NCI-H526 treated with DMSO at 0.1 percent for 48 hours (cell line): ENCODE data around the gene VAV2.

ENCODE experiments used
- DNase-seq: peaks from one replicate; lab custom pipeline; 2025; lab: John Stamatoyannopoulos, UW

Gene VAV2

DNA sequence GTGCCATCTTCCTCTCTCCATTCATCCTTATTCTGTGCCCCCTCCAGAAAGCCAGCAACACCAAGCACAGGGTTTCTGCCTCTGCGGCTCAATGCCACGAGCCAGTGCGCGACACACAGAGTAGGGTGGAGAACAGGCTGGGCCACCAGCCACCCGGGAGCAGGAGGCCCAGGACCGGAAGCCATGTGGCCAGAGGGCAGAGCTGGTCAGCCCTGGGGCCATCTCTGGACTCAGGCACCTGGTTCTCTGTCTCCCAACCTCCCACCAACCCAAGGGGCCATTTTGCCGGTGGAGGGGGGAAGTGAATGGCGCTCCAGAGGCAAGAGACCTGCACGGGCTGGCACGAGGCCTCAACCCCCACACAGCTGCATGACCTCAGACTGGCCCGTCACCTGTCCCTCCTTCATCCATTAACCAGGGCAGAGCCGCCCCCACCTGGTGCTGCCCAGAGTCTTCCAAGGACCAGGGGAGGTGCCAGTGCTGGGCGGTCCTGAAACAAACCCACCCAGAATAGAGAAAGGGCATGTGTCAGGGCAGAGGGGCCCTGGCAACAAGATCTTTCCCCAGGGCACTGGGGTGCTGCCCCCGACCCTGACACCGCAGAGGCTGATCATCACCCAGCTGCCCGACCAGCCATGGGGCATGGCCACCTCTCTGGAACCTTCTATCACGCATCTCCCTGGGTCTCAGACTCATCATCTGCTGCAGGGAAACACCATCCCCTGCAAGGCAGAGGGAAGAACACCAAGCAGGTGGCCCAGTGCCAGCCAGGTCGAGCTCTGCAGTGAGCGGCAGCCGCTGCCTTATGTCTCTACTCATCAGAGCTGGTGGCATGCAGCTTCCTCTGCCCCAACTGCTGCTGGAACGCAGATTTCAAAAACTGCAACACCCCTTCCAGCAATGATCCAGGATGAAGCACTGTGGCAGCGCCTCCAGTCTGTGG, 11.9 kb downstream of the VAV2 start:
- DNase-seq = no peak

GRCh38 chr9:133979273-133979920, 12.7 kb downstream of the VAV2 start:
- no peak for DNase-seq

- DNase-seq = no peak
Observed at GRCh38 chr9:133978899-133979272, 13.2 kb downstream of the VAV2 start.

GRCh38 chr9:133978226-133978898, 13.8 kb downstream of the VAV2 start:
- DNase-seq = no peak

DNA sequence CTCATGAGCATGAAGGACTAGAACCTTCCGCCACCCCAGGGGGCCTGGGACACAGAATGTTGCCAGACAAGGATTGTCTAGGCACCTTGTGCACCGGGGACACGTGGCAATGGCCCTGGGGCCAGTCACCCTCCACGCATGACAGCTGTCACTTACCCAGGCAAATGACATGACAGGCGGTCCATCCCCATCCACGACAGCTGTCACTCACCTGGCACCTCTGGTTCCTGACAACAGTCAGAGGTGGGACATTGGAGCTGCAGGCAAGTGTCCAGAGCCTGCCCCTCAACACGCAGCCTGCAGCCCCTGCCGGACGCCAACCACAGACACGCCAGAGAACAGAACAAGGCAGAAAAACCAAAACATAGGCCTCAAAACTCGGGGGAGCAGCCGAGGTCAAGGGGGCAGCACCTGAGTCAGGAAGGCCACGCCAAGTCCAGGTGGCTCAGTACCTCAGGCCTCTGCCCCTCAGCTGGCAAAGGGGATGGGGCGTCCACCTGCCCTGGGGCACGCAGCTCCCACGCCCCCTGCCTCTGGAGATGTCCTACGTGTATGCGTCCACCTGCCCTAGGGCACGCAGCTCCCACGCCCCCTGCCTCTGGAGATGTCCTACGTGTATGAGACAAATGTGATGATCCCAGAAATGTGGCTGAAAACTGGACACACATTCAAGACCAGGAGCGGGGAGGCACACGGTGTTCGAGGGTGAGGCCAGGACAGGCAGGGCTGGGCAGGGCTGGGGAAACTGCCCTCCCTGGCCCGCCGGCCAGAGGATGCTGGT, 14.5 kb downstream of the VAV2 start:
- no peak for DNase-seq

DNA sequence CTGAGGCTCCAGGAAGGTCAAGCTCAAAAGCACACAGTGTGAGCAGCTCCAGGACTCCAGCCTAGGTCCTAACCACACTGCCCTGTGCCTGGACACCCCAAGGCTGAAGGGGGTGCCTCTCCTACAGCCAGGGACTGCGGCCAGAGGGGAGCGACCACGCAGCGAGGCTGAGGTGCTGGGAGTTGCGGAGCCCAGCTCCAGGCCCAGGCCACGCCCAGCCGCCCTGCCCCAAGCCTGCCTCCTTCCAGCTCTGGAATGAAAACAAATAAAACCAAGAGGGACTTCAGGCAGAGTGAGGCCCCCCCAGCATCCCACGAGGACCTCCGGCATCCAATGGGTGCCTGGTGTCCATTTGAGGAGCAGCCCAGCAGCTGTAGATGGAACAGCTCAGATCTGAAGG, 15.2 kb downstream of the VAV2 start:
- DNase-seq = no peak

DNA sequence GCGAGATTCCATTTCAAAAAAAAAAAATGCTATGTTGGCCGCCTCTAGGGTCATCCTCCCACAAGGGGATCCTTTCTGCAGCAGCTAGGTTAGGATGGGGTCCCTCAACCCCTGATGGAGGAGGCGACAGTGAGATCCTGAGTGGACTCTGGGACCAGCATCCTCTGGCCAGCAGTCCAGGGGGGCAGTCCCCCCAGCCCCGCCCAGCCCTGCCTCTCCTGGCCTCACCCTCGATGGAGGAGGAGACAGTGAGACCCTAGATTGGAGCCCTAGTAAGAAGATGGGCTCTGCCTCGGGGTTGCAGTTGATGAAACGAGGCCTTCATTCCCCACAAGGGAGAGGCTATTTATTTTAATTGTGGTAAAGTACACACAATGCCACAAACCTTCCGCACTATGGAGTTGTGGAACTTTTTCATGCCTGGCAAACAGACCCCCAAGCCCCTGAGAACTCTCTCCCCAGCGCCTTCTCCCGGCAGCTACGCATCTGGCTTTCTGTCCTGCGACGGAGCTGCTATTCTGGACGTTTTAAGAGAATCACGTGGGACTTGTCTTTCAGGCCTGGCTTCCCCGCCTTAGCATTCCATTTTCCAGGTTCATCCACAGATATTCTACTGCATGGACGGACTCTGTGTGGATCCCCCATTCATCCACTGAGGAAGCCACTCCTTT, 15.8 kb downstream of the VAV2 start:
- DNase-seq = no peak

- DNase-seq = no peak
Observed at GRCh38 chr9:133975511-133975910, 16.6 kb downstream of the VAV2 start.

DNA sequence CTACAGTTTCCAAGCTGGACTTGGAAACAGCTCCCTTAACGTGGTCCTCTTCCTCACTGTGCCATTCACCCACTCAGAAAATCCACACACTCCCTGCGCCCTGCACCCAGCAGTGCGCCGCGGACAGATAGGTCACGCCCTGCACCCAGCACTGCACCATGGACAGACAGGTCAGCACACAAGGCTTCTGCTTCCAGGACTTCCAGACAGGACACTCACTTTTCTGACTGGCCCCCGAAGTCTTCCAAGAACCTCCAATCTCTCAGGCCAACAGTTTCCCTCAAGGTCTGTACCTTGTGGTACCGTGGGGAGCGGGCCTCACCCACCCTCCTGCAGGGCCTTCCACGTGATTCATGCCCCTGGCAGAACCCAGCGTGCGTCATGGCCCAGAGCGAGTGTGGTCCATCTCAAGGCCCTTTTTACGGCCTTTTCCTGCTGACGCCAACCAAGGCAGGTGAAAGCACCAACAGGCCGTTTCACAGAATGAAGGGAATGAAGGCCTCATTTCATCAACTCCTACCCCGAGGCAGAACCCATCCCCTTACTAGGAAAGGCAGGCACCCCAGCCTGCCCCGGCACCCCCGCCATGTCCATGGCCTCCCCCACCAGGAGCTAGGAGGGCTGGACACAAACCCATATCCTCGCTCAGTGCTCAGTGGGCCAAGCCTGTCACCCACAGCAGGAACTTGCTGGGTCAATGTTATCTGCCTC, 17.3 kb downstream of the VAV2 start:
- no peak for DNase-seq

- DNase-seq = no peak
Observed at GRCh38 chr9:133973791-133974630, 18.1 kb downstream of the VAV2 start.

DNA sequence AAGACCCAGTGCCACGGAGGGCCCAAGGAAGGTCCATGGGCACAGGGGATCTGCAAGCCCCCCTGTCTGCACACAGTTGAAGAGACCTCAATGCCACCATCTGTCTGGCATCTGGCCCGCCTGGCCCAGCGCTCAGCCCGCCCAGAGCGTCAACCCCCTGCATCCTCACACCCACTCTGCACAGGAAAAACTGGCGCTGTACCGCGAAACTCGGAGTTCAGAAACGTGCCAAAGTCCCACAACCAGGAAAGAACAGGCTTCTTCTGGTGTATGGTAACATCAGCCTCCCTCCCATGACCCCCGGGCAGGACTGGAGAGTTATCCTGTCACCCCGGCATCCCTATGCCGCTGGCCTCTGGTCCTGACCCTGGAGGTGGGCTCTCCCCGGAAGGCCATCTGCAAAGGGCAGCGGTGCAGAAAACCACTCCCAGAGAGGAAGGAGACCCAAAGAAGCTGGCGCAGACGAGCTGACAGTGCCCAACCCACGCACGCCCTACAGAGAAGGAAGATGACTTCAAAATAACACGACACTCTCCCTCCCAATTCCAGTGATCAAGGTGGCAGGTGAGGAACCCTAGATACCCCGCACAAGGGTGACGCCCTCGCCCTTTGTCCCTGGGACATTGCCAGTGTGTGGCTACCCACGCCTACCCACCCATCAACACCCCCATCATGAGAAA, 18.9 kb downstream of the VAV2 start:
- DNase-seq = no peak

DNA sequence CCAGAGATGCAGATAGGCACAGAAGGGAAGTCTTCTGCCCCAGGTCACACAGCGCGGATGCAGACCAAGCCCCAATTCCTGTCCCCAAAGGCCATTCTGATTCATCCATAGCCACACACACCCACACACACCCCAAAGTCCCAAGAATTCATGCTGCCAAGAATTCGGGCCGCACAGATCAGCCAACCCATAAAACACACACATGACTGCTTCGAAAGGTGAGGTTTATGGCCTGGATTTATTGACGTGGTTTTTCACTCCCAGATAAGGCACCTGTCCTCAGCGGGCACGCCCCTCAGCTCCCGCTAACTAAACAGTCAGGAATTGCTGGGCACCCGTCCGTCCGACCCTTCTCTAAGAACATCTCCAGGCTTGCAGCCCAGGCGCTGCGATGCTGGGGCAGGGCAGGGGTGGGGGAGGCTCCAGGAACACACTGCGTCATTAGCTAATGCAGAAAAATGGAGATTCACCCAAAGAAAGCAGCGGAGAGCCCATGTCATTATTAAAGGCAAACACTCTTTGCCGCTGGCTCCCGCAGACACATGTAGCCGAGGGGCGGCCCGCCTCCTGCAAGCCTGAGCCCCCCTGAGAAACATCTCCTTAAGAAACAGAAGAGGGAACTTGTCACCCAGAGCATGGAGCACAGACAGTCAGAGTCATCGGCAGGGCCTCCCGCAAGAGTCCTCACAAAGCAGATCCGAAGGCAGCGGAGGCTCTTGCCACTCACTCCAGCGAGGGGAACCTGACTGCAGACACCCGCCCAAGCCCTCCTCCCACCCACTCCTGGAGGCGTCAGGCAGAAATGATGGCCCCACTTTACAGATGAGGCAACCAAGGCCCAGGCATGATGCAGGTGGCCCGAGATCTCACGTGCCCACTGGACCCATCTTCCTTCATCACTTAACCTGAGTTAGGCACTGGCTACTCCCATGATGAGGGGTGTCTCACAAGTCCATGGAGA, 19.9 kb downstream of the VAV2 start:
- DNase-seq = no peak

- no peak for DNase-seq
Observed at GRCh38 chr9:133971121-133971951, 20.8 kb downstream of the VAV2 start.

DNA sequence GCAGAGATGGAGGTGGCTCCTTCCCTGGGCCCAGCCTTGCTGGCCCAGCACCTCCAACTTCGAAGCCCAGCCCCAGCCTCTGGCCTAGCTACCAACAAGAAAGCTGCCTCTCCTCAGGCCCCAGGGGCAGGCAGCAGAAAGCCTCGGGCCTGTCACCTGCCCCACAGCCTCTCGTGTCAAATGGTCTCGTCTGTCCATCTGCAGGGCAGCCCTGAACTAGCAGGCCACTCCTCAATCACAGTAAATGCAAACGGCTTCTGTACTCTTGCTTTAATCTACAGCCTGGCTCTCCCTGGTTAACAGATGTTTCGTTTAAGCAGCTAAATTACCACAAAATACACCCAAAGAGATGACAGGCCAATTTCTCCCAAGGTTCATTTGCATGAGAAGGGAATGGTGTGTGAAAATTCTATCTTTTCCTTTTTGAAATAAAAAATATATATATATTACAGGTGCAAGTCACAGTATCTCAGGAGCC, 21.5 kb downstream of the VAV2 start:
- DNase-seq = no peak

GRCh38 chr9:133969681-133970580, 22.2 kb downstream of the VAV2 start:
- no peak for DNase-seq
